Lung (tissue), 12 donors: ENCODE results near the gene CLCA2. TPM values are rescaled to one million over a fixed set of nuclear protein-coding genes. Genes with fewer than 3 reads are reported as not detected.
A peak's percentile ranks its signal among the peaks of the same experiment; 100 is the strongest.

ENCODE experiments used
- ATAC-seq: fragments of 200-7000 bp; cut with Tn5 transposase; one replicate; pipeline ENCODE4 v1.9.1; 2020; ENCODE audit warnings: moderate number of reproducible peaks; ENCODE audit not compliant: insufficient read depth, low FRiP score
- DNase-seq, 3 donors: peaks; one replicate each; pipeline ENCODE4 v3.0.0-alpha.2; 2013 to 2017
- H3K27ac ChIP-seq, 2 donors: one replicate each; pipeline ENCODE4 v1.5.1; 2013; ENCODE audit warnings: mild to moderate bottlenecking in 2 of 2, moderate library complexity in 2 of 2, control low read depth in 1 of 2, inconsistent platforms in 1 of 2, low read depth in 1 of 2, low read length in 1 of 2
- H3K27me3 ChIP-seq, 3 donors: one replicate each; pipeline ENCODE4 v1.5.1; 2013; ENCODE audit warnings: low read length in 2 of 3; ENCODE audit not compliant: control insufficient read depth in 3 of 3, insufficient read depth in 3 of 3
- H3K36me3 ChIP-seq, 4 donors: one replicate each; pipeline ENCODE4 v1.5.1; 2013; ENCODE audit warnings: low read length in 4 of 4, mild to moderate bottlenecking in 1 of 4, moderate library complexity in 1 of 4; ENCODE audit not compliant: control insufficient read depth in 4 of 4, insufficient read depth in 4 of 4
- H3K4me1 ChIP-seq, 5 donors: one replicate each; pipeline ENCODE4 v1.5.1; 2013; ENCODE audit warnings: low read length in 5 of 5, mild to moderate bottlenecking in 2 of 5, moderate library complexity in 1 of 5; ENCODE audit not compliant: control insufficient read depth in 5 of 5, insufficient read depth in 5 of 5
- H3K4me3 ChIP-seq: one replicate; pipeline ENCODE4 v1.5.1; 2013; ENCODE audit warnings: mild to moderate bottlenecking, control low read depth, moderate library complexity
- H3K9ac ChIP-seq, 2 donors: one replicate each; pipeline ENCODE4 v1.5.1; 2013; ENCODE audit warnings: low read length in 2 of 2, control low read depth in 1 of 2; ENCODE audit not compliant: insufficient read depth in 1 of 2
- H3K9me3 ChIP-seq, 4 donors: one replicate each; pipeline ENCODE4 v1.5.1; 2013; ENCODE audit warnings: low read length in 3 of 4, mild to moderate bottlenecking in 1 of 4, moderate library complexity in 1 of 4; ENCODE audit not compliant: control insufficient read depth in 4 of 4, insufficient read depth in 3 of 4
- WGBS, 2 donors: extraction: QIAGEN DNeasy Blood & Tissue Kit; methylation state at CpG; one replicate each; pipeline ENCODE4 v1.1.7; 2013; 5-methylcytosine and 5-hydroxymethylcytosine counted together
- polyA plus RNA-seq, 2 donors: library from polyadenylated mRNA; stranded (reverse); fragments of 200-250 nt; gene quantifications; one replicate each; pipeline ENCODE4 v1.2.1, GENCODE V29; 2013
- total RNA-seq, 2 donors: library from RNA; depleted of rRNA in 1 of 2; stranded (reverse); fragments of >200 nt in 1 of 2; gene quantifications; one replicate each; pipeline ENCODE4 v1.2.1, GENCODE V29; 2014 to 2021
- TF ChIP-seq, protein P1 (sequence below): IDR thresholded peaks from 2 replicates; pipeline ENCODE4 v1.5.1; 2012; ENCODE audit warnings: mild to moderate bottlenecking; ENCODE audit errors: control extremely low read depth, extremely low read depth
- donor health status: control.
- donor health status: control.
- donor health status: Bipolar disorder and iron deficiency.
- donor health status: healthy.
- donor health status: DM: yes; HTN: yes; CAD: no.

CLCA2 gene
- total and polyA plus RNA-seq, 4 donors, result 0.17 to 1.8 (median 0.82) TPM

DNA sequence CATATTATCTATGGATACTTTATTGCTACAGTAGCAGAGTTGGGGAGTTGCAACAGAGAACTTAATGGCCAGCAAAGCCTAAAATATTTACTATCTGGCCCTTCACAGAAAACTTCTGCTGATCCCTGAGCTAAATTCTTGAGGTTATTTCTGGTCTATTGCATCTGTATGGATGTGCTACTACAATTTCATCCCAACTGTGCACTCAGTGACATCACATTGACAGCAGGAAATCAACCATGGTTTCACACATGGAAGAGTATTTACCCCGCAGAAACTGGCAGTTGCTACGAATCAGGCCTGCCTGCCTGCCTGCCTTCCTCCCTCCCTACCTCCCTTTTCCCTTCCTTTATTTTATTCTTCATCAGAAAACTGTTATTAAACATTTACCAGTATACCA, 12.1 kb downstream of the CLCA2 start:
- no peaks in the 10 kb centered on the region for H3K9me3 ChIP-seq
- no peak overlapping the region for H3K9ac ChIP-seq
- H3K4me1 ChIP-seq, result peaks cover 0 to 10% (median 0%) of the 10 kb centered on the region in 5 donors
- WGBS, 2 donors, result 33 to 63% methylated on average over 2 of the region's 2 CpGs
- no peak for ATAC-seq
- TF ChIP-seq, protein P1, sequence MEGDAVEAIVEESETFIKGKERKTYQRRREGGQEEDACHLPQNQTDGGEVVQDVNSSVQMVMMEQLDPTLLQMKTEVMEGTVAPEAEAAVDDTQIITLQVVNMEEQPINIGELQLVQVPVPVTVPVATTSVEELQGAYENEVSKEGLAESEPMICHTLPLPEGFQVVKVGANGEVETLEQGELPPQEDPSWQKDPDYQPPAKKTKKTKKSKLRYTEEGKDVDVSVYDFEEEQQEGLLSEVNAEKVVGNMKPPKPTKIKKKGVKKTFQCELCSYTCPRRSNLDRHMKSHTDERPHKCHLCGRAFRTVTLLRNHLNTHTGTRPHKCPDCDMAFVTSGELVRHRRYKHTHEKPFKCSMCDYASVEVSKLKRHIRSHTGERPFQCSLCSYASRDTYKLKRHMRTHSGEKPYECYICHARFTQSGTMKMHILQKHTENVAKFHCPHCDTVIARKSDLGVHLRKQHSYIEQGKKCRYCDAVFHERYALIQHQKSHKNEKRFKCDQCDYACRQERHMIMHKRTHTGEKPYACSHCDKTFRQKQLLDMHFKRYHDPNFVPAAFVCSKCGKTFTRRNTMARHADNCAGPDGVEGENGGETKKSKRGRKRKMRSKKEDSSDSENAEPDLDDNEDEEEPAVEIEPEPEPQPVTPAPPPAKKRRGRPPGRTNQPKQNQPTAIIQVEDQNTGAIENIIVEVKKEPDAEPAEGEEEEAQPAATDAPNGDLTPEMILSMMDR, result no peak
- DNase-seq, result peak in 1 of 3 donors; percentile 35
- H3K27me3 ChIP-seq, result no peaks in the 10 kb centered on the region
- H3K4me3 ChIP-seq, result no peak overlapping the region
- H3K36me3 ChIP-seq, result no peaks in the 10 kb centered on the region
- no peak overlapping the region for H3K27ac ChIP-seq

DNA sequence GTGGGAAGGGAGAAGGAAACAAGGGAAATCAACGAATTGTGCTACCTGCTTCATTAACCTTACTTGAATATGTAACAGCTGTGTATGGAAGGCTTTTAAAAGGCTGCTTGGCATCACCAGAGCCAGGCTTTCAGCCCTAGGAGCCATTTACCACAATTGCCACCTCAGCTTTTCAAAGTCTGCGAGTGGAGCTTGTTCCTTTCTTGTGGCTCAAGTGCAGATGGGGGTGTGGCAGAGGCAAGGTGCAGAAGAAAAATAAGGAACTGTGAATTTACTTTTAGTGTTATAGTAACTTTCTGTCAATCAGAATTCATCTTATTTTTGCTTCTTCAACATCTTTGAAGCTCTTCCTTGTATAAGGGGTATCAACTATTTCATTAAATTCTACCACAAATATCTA, 17.6 kb downstream of the CLCA2 start:
- Histone ChIP-seq H3K4me1 (peaks cover 0 to 7% (median 0%) of the 10 kb centered on the region in 5 donors), H3K9me3 (no peaks in the 10 kb centered on the region), H3K36me3 (no peaks in the 10 kb centered on the region), H3K27me3 (no peaks in the 10 kb centered on the region), H3K9ac (no peak overlapping the region), H3K4me3 (no peak overlapping the region), H3K27ac (no peak overlapping the region)
- DNase-seq (no peak), ATAC-seq (no peak)
- WGBS, 2 donors, result 42 to 56% methylated on average over 2 of the region's 2 CpGs
- TF ChIP-seq, protein P1, result no peak

DNA sequence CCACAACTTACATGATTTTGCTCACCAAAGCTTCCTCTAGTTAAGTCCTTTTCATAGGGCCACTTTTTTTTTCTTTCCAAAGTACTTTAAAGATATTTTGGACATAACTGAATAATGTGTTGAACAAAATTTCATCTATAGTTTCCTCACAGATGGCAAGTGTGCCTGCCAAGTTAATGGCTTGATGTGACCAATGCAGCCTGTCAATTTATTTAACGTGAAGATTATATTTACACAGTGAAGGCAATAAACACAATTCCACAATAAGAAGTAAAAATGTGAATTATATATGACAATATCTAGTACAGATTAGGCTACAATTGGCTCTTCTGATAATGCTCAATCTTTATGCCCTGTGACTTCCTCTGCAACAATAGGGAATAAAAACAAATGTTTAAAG, 18.0 kb downstream of the CLCA2 start:
- DNase-seq (no peak), ATAC-seq (no peak)
- WGBS, 2 donors, result 71 to 98% methylated on average over 1 of the region's 1 CpG
- no peaks in the 10 kb centered on the region for H3K9me3 ChIP-seq
- H3K27me3 ChIP-seq, result no peaks in the 10 kb centered on the region
- no peak overlapping the region for H3K9ac ChIP-seq
- H3K4me3 ChIP-seq, result no peak overlapping the region
- TF ChIP-seq, protein P1, result no peak
- no peak overlapping the region for H3K27ac ChIP-seq
- H3K36me3 ChIP-seq, result no peaks in the 10 kb centered on the region
- peaks cover 0 to 7% (median 0%) of the 10 kb centered on the region in 5 donors for H3K4me1 ChIP-seq

DNA sequence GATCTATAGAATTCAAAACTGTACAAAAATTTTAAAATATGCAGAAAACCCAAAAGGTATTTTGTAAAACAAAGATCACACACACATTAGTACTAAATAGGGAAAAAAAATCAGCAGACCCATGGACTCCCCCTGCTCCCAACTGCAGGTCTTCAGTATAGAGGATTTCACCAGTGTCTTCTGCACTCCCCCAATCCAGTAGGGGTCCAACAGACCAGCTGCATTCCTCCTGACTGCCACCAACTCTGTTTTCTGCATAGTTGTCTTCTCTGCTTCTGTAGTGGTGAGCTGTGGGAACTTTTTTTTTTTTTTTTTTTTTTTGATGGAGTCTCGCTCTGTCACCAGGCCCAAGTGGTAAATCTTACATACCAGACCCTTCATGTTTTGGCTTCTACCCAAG, 21.9 kb downstream of the CLCA2 start:
- WGBS, 2 donors, result 80 to 92% methylated on average over 1 of the region's 1 CpG
- ATAC-seq, result no peak
- H3K4me3 ChIP-seq, result no peak overlapping the region
- peaks cover 0 to 7% (median 2%) of the 10 kb centered on the region in 5 donors for H3K4me1 ChIP-seq
- H3K9ac ChIP-seq, result no peak overlapping the region
- H3K9me3 ChIP-seq, result no peaks in the 10 kb centered on the region
- no peaks in the 10 kb centered on the region for H3K36me3 ChIP-seq
- H3K27me3 ChIP-seq, result no peaks in the 10 kb centered on the region
- TF ChIP-seq, protein P1, result no peak
- no peak overlapping the region for H3K27ac ChIP-seq
- peak in 2 of 3 donors; percentile 19 to 46 for DNase-seq
